Omental fat pad (tissue), 4 donors: ENCODE results near the gene CCDC88C. TPM values are rescaled to one million over a fixed set of nuclear protein-coding genes. Genes with fewer than 3 reads are reported as not detected.

Experiments
- ATAC-seq: fragments of 150-250 bp; one replicate; pipeline ENCODE4 v1.9.1; 2016; ENCODE audit warnings: mild to moderate bottlenecking, moderate library complexity; ENCODE audit not compliant: low FRiP score
- DNase-seq: peaks from one replicate; pipeline ENCODE4 v3.0.0-alpha.2; 2019; ENCODE audit warnings: low spot score
- total RNA-seq, 4 donors: library from RNA; depleted of rRNA; stranded (reverse); fragments of >200 nt; gene quantifications; one replicate each; pipeline ENCODE4 v1.1.0, GENCODE V29; 2016
- TF ChIP-seq, protein P1 (sequence below), 3 donors: fragments of 450-650 bp; IDR thresholded peaks; one replicate each; pipeline ENCODE4 v1.5.1; 2016 to 2017; ENCODE audit warnings: antibody characterized with exemption in 3 of 3, mild to moderate bottlenecking in 3 of 3, moderate library complexity in 2 of 3

Gene CCDC88C
- total RNA-seq, 4 donors from 2014 or later, result 4.5 to 36.6 (median 9.4) TPM

DNA sequence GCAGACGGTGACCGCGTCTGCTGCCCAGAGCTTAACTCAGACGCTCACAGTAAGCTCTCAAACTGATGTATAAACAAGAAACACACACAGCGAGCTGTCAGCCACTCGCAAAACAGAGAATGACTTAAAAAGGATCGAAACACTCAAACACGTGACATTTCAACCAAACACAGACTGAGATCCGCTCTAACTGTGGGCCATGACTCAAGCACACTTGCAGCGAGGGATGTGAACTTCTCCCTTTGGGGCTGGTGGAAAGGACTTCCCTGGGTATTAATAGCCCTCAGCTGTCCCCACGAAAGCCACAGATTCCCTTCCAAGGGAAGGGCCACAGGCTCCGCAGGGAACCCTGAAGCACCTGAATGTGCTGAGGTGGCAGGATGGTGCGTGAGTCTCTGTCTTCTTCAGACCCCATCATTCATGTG is 29.1 kb downstream of the CCDC88C start:
- TF ChIP-seq, protein P1, sequence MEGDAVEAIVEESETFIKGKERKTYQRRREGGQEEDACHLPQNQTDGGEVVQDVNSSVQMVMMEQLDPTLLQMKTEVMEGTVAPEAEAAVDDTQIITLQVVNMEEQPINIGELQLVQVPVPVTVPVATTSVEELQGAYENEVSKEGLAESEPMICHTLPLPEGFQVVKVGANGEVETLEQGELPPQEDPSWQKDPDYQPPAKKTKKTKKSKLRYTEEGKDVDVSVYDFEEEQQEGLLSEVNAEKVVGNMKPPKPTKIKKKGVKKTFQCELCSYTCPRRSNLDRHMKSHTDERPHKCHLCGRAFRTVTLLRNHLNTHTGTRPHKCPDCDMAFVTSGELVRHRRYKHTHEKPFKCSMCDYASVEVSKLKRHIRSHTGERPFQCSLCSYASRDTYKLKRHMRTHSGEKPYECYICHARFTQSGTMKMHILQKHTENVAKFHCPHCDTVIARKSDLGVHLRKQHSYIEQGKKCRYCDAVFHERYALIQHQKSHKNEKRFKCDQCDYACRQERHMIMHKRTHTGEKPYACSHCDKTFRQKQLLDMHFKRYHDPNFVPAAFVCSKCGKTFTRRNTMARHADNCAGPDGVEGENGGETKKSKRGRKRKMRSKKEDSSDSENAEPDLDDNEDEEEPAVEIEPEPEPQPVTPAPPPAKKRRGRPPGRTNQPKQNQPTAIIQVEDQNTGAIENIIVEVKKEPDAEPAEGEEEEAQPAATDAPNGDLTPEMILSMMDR (IDR thresholded peaks at IDR 0.05), result no peak
- no peak for DNase-seq
- ATAC-seq, result no peak

DNA sequence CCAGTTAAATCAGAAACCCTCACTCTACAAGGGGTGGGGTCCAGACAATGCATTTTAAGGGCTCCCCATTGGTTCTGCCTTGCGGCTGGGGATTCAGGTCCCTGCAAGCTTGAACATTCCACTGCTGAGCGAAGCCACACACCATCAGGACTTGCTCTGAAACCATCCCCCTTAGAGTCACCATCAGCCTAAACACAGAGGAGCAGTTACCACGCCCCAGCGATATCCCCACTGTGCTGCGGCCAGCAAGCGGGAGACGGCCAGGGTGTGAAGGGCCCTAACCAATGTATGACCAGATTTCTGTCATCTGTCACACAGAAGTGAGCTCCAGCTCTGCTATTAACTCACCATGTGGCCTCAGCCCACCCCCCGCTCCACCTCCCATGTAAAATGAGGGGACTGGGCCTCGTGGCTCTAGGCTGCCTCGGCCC is 29.7 kb downstream of the CCDC88C start:
- TF ChIP-seq, protein P1 (IDR thresholded peaks at IDR 0.05), result no peak
- ATAC-seq (no peak), DNase-seq (no peak)

DNA sequence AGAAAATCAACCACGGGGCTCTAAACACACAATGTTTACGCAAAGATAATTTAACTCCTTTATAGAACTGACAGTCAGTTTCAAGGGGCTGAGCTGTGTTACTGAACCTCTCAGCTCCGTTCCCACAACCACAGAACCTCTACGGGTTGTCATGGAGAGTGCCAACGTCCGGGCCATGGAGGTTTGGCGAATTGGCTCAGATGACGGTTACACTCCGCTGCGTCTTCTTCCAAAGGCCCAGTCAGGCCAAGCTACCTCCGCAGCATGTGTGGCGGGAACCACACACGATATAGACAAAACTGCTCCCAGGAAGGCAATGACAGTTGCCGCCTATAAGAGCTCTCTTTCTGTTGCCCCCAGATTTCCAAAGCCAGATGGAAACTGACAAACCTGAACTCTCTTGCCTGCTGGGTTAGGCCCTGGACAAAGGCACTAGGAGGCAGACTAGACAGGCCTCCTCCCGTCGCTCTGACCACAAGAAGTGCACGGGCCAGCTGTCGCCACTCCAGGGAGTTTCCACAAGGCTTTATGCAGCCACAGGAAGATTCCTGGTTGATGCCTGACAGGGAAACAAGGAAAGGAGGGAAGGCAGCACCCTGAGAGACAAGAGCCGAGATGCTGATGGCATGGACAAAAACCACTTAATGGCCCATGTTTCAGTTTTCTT is 30.3 kb downstream of the CCDC88C start:
- TF ChIP-seq, protein P1 (IDR thresholded peaks at IDR 0.05), result no peak
- no peak for ATAC-seq
- DNase-seq, result no peak

DNA sequence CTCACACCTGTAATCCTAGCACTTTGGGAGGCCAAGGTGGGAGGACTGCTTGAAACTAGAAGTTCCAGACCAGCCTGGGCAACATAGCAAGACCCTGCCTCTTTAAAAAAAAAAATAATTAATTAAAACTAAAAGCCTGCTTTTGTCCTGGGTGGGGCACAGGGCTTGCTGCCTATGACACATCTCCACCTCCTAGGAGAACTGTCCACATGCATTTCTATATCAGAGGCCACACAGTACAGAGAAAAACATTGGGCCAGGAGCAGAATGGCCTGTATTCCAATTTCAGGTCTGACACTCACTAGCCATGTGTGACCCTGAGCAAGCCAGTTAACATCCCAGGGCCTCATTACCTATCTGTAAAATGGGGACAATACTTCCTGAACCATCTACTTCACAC is 31.9 kb downstream of the CCDC88C start:
- DNase-seq (no peak), ATAC-seq (no peak)
- TF ChIP-seq, protein P1 (IDR thresholded peaks at IDR 0.05), result no peak

DNA sequence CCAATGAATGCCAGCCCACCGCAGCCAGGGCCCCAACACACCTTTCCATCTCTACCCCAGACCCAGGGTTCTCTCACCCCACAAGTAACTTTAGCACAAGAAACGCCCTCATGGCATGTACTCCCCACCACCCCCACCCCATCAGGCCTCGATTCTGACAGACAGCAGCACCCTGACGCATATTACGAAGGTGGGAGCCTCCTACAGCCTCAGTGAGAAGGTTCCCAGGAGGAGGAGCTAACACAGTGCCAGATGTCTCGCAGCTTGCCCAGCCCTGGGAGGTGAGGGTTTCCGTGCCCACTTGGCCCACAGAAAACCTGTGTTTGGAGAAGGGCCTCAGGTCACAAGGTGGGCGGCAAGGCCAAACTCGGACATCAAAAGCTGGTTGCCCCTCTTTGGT is 32.4 kb downstream of the CCDC88C start:
- no peak for ATAC-seq
- TF ChIP-seq, protein P1 (IDR thresholded peaks at IDR 0.05), result no peak
- DNase-seq, result no peak

DNA sequence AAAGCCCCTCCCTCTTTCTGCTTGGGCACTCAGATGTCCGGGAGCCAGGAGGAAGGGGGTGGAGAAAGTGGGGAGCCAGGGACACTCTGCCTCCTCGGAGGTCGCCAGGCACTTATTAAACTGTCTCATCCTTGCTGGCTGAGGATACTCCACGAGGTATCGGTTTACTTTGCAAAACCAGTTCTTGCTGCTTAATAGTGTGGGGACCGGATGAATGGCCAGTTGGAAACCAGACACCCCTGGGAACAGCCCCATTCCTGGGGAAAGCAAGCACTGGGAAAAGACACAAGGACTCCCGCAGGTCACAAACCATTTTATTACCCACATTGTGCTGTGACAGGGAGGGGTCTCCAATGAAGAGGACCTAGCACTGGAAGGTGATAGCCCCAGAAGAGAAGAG is 34.2 kb downstream of the CCDC88C start:
- no peak for DNase-seq
- TF ChIP-seq, protein P1 (IDR thresholded peaks at IDR 0.05), result no peak
- no peak for ATAC-seq
